DMS53 treated with DMSO at 0.1 percent for 48 hours (cell line): ENCODE results near the gene HLCS.

Source experiments
- DNase-seq: peaks from one replicate; lab custom pipeline; 2025; ENCODE audit not compliant: unreplicated experiment; lab: John Stamatoyannopoulos, UW

Gene HLCS

GRCh38 chr21:36883532-36884486 is 82.7 kb downstream of the HLCS start:
- no peak for DNase-seq

DNA sequence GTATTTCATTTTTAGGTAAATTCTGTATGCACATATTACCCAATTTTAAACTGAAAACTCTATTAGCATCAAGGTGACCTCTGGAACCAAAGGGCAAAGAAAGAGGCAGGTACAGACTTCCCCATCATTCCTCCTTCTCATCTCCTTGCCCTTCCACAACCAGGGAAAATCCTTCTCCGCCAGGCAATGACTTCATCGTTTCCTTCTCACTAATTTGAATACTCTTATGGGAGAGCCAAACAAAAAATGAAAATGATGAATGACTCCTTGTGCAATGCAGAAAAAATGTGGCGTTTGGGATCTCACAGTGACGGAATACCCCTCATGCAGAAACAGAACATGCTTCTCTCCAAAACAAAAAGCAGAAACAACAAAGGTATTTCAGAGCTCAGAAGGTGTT is 83.7 kb downstream of the HLCS start:
- no peak for DNase-seq

DNA sequence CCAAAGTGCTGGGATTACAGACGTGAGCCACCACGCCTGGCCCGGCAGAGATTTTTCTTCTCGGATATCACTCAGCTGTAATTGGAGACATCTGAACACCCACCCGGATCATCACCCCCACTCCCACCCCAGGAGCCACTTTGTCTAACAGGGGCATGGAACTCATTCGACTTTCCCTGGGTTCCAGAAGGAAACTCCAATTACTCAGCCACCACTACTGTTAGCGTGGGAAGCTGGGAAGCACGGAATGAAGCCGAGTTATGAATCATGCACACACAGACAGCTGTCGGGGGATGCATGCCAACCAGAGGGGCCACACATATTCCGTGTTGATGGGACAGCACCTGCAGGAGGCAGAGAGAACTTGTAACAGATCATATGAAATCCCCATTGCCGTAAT is 85.2 kb downstream of the HLCS start:
- no peak for DNase-seq

- DNase-seq = no peak
These were observed 86.6 kb downstream of the HLCS start for GRCh38 chr21:36879827-36880226.

GRCh38 chr21:36877741-36878140 is 88.7 kb downstream of the HLCS start:
- no peak for DNase-seq

GRCh38 chr21:36874665-36875064 is 91.8 kb downstream of the HLCS start:
- no peak for DNase-seq

- no peak for DNase-seq
These were observed 93.0 kb downstream of the HLCS start for GRCh38 chr21:36873513-36873912.

- DNase-seq = no peak
These were observed 99.1 kb downstream of the HLCS start for GRCh38 chr21:36867291-36867905.

DNA sequence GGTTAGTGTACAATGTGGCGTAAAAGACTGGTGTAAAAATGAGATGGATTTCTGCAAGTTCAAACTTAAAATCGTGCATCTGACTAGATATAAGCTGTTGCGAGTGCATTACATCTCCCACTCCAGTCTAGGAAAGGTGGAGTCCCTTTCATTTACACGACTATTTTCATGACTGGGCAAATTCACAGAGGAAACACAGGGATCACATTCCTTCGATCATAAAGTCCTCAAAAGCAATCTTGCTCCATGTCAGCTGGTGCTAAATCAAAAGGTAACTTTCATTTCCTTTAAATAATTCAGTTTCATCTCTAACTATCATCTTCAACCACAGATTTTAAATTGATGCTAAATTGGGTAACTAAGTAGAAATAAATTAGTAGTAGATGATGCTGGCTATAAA is 100.0 kb downstream of the HLCS start:
- no peak for DNase-seq

DNA sequence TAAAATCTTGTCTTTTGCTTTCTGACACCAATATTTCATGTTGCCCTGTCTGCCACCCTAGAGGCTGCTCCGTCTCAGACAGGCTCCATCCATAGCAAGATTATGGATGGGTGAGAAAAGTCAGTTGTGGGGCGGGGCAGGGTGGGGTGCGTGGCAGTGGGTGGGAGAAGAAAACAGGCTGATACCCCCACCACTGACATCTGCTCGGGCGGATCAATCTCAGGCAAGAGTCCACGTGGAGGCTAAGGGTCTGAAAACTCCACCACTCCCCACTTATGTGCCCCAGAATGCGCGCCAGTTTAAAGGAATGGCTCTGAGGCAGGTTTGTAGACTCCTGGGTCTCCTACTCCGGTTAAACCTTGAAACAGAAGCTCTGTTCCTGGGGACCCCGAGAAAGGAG is 101.5 kb downstream of the HLCS start:
- DNase-seq = no peak

DNA sequence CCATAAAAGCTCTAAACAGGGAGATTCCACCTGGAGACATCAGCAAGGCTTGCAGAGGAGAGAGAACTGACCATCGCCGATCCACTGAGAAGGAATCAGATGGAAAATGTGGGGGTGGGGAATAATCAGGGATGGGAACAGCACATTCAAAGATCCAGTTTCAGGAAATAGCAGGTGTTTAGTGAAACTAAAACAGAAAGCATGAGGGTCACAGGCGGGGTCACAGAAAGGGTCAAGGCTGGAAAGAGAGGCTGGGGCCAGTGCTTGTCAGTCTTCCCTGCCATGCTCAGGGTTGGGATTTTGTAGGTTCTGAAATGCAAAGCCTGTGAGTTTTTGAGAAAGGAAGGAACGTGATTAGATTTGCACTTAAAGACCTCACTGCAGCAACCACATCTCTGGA is 103.2 kb downstream of the HLCS start:
- no peak for DNase-seq

DNA sequence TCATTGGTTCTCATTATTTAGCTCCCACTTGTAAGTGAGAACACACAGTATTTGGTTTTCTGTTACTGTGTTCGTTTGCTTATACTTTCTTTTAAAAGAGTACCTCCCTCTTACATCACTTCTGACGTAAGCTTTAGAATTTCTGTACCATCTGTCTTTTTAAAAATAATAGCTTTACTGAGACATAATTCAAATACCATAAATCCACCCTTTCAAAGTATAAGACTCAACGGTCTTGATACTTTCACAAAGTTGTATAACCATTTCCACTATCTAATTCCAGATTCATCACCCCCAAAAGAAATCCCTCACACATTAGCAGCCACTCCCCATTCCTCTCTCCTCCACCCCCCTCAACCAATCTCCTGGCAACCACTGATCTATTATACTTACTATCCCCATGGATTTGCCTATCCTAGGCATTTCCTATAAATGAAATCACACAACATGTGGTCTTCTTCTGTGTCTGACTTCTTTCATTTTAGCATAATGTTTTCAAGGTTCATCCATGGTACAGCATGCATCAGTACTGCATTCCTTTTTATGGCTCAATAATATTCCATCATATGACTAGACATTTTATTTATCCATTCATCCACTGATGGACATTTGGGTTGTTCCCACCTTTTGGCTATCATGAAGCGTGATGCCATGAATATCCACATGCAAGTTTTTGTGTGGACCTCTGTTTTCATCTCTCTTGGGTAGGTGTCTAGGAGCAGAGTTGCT is 104.7 kb downstream of the HLCS start:
- DNase-seq = no peak

GRCh38 chr21:36860736-36861594 is 105.5 kb downstream of the HLCS start:
- no peak for DNase-seq

GRCh38 chr21:36859744-36860501 is 106.5 kb downstream of the HLCS start:
- no peak for DNase-seq

DNA sequence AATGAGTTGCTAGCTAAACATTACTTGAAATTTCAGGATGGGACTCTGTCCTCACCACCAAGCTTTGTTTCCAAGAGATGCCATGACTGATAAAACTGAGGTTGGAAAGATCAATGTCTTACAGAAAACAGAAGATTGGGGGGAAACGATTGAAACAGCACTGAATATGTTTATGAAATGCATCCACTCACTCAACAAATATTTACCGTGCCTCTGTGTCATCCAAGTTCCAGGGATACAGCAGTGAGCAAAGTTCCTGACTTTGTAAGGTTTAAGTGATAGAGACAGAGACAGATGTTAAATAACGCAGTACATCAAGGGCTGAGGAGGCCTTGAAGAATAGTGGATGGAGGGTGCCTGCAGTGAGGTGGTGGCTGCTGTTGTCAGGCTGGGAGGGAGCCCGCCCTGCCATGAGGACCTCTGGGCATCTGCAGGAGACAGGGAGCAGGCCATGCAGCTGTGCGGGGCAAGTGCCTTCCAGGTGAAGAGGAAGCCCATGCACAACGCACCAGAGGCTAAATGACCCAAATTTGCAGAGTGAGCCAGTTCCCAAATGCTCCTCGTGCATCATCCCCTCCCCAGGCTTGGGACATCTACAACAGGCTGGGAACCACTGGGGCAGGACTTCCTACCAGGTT is 108.0 kb downstream of the HLCS start:
- DNase-seq = no peak

- no peak for DNase-seq
These were observed 109.8 kb downstream of the HLCS start for GRCh38 chr21:36856643-36857042.

- DNase-seq = no peak
These were observed 112.1 kb downstream of the HLCS start for GRCh38 chr21:36854391-36854790.

DNA sequence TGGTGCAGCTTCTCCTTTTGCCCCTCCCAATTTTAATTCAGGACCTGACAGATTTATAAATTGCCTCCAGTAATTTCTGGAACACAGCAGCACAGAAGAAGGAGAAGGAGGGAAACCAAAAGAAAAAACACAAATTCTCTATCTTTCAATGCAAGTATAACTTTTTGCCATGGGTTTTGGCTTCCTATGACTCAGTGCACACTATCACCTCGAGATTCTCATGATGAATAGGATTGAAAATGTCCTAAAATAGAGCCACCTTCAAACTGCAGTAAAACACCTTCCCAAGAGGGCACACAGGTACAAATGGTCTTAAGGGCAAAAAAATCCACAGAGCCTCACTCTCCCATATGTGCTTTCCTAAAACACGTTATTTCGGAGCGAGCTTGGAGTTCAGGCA is 113.6 kb downstream of the HLCS start:
- DNase-seq = no peak

- DNase-seq = no peak
These were observed 114.2 kb downstream of the HLCS start for GRCh38 chr21:36852293-36852692.

GRCh38 chr21:36851121-36851520 is 115.3 kb downstream of the HLCS start:
- DNase-seq = no peak
